Thymus (tissue), 11 donors: ENCODE data around the gene LHPP. TPM values are rescaled to one million over a fixed set of nuclear protein-coding genes. Genes with fewer than 3 reads are reported as not detected.

Experiments
- DNase-seq, 9 donors: peaks; one replicate each; pipeline ENCODE4 v3.0.0-alpha.2; 2013; ENCODE audit warnings: low spot score in 9 of 9, low read depth in 6 of 9, missing footprints in 1 of 9
- H3K27ac ChIP-seq, 2 donors: one replicate each; pipeline ENCODE4 v1.5.1; 2013; ENCODE audit warnings: control low read depth in 1 of 2, low read depth in 1 of 2, low read length in 1 of 2, mild to moderate bottlenecking in 1 of 2, moderate library complexity in 1 of 2
- H3K27me3 ChIP-seq, 2 donors: one replicate each; pipeline ENCODE4 v1.5.1; 2013; ENCODE audit warnings: low read length in 1 of 2; ENCODE audit not compliant: control insufficient read depth in 2 of 2, insufficient read depth in 1 of 2
- H3K36me3 ChIP-seq, 2 donors: one replicate each; pipeline ENCODE4 v1.5.1; 2013; ENCODE audit warnings: low read length in 1 of 2, mild to moderate bottlenecking in 1 of 2, moderate library complexity in 1 of 2; ENCODE audit not compliant: control insufficient read depth in 2 of 2, insufficient read depth in 2 of 2
- H3K4me1 ChIP-seq, 2 donors: one replicate each; pipeline ENCODE4 v1.5.1; 2013; ENCODE audit warnings: low read length in 2 of 2; ENCODE audit not compliant: control insufficient read depth in 2 of 2, insufficient read depth in 2 of 2
- H3K4me3 ChIP-seq, 2 donors: one replicate each; pipeline ENCODE4 v1.5.1; 2013; ENCODE audit warnings: low read length in 2 of 2, control low read depth in 1 of 2, mild to moderate bottlenecking in 1 of 2
- H3K9me3 ChIP-seq, 2 donors: one replicate each; pipeline ENCODE4 v1.5.1; 2013; ENCODE audit warnings: low read length in 1 of 2, mild to moderate bottlenecking in 1 of 2; ENCODE audit not compliant: control insufficient read depth in 2 of 2, insufficient read depth in 1 of 2
- WGBS: extraction: QIAGEN DNeasy Blood & Tissue Kit; methylation state at CpG from one replicate; pipeline ENCODE4 v1.1.7; 2013; 5-methylcytosine and 5-hydroxymethylcytosine counted together
- polyA plus RNA-seq: library from polyadenylated mRNA; stranded (reverse); fragments of 200-250 nt; gene quantifications from one replicate; pipeline ENCODE4 v1.2.3, GENCODE V29; 2013
- total RNA-seq: library from RNA; stranded (reverse); fragments of 120-200 nt; gene quantifications from one replicate; pipeline ENCODE4 v1.2.4, GENCODE V29; 2013
- donor health status: healthy.

Gene LHPP
- total and polyA plus RNA-seq, 2 donors, result 6.3 to 13.5 TPM

GRCh38 chr10:124570646-124571045 is 109.0 kb downstream of the LHPP start:
- Histone ChIP-seq H3K36me3 (no peaks in the 10 kb centered on the region), H3K27me3 (no peaks in the 10 kb centered on the region), H3K4me3 (no peak overlapping the region), H3K9me3 (no peaks in the 10 kb centered on the region), H3K4me1 (no peaks in the 10 kb centered on the region), H3K27ac (no peak overlapping the region)
- WGBS, result 97% methylated on average over 9 of the region's 9 CpGs
- no peak for DNase-seq

- Histone ChIP-seq H3K9me3 (no peaks in the 10 kb centered on the region), H3K4me1 (no peaks in the 10 kb centered on the region), H3K4me3 (no peak overlapping the region), H3K27me3 (no peaks in the 10 kb centered on the region), H3K27ac (no peak overlapping the region), H3K36me3 (no peaks in the 10 kb centered on the region)
- DNase-seq, result no peak
- 98% methylated on average over 11 of the region's 11 CpGs for WGBS
Measured at GRCh38 chr10:124572751-124573150, 111.1 kb downstream of the LHPP start.

- Histone ChIP-seq H3K4me3 (no peak overlapping the region), H3K9me3 (no peaks in the 10 kb centered on the region), H3K27ac (no peak overlapping the region), H3K27me3 (no peaks in the 10 kb centered on the region), H3K36me3 (no peaks in the 10 kb centered on the region), H3K4me1 (peaks cover 0 to 5% of the 10 kb centered on the region in 2 donors)
- 92% methylated on average over 31 of the region's 31 CpGs for WGBS
- DNase-seq, result no peak
Measured at GRCh38 chr10:124573726-124574455, 112.3 kb downstream of the LHPP start.

- DNase-seq, result no peak
- H3K4me1 ChIP-seq, result peaks cover 0 to 5% of the 10 kb centered on the region in 2 donors
- H3K27ac ChIP-seq, result no peak overlapping the region
- H3K27me3 ChIP-seq, result no peaks in the 10 kb centered on the region
- no peak overlapping the region for H3K4me3 ChIP-seq
- 97% methylated on average over 14 of the region's 14 CpGs for WGBS
- no peaks in the 10 kb centered on the region for H3K36me3 ChIP-seq
- no peaks in the 10 kb centered on the region for H3K9me3 ChIP-seq
Measured at GRCh38 chr10:124574456-124575070, 112.9 kb downstream of the LHPP start.

- H3K27ac ChIP-seq, result no peak overlapping the region
- DNase-seq, result no peak
- H3K36me3 ChIP-seq, result no peaks in the 10 kb centered on the region
- H3K9me3 ChIP-seq, result no peaks in the 10 kb centered on the region
- WGBS, result 93% methylated on average over 22 of the region's 22 CpGs
- no peaks in the 10 kb centered on the region for H3K27me3 ChIP-seq
- peaks cover 0 to 5% of the 10 kb centered on the region in 2 donors for H3K4me1 ChIP-seq
- no peak overlapping the region for H3K4me3 ChIP-seq
Measured at GRCh38 chr10:124575107-124576035, 113.7 kb downstream of the LHPP start.

- Histone ChIP-seq H3K27me3 (no peaks in the 10 kb centered on the region), H3K4me1 (peaks cover 0 to 5% of the 10 kb centered on the region in 2 donors), H3K27ac (no peak overlapping the region), H3K4me3 (no peak overlapping the region), H3K9me3 (peaks cover 0 to 3% of the 10 kb centered on the region in 2 donors), H3K36me3 (no peaks in the 10 kb centered on the region)
- no peak for DNase-seq
- 81% methylated on average over 20 of the region's 20 CpGs for WGBS
Measured at GRCh38 chr10:124576526-124577420, 115.2 kb downstream of the LHPP start.

- Histone ChIP-seq H3K27ac (no peak overlapping the region), H3K4me1 (peaks cover 0 to 5% of the 10 kb centered on the region in 2 donors), H3K27me3 (no peaks in the 10 kb centered on the region), H3K36me3 (no peaks in the 10 kb centered on the region), H3K4me3 (no peak overlapping the region), H3K9me3 (peaks cover 0 to 3% of the 10 kb centered on the region in 2 donors)
- 98% methylated on average over 3 of the region's 3 CpGs for WGBS
- no peak for DNase-seq
Measured at GRCh38 chr10:124577651-124578050, 116.0 kb downstream of the LHPP start.

GRCh38 chr10:124578231-124579010 is 116.8 kb downstream of the LHPP start:
- Histone ChIP-seq H3K9me3 (peaks cover 0 to 3% of the 10 kb centered on the region in 2 donors), H3K4me3 (no peak overlapping the region), H3K4me1 (peaks cover 0 to 5% of the 10 kb centered on the region in 2 donors), H3K36me3 (no peaks in the 10 kb centered on the region), H3K27ac (no peak overlapping the region), H3K27me3 (no peaks in the 10 kb centered on the region)
- 94% methylated on average over 23 of the region's 23 CpGs for WGBS
- no peak for DNase-seq
